LNCaP clone FGC (cell line): ENCODE data around the gene ARID1B.

ENCODE experiments used
- DNase-seq: peaks from one replicate; pipeline ENCODE4 v3.0.0-alpha.2; 2011; ENCODE audit warnings: low read depth
- H3K4me3 ChIP-seq: 2 replicates; pipeline ENCODE4 v1.5.1; 2011; ENCODE audit warnings: mild to moderate bottlenecking, low read depth, low read length, control low read depth
- CTCF ChIP-seq: IDR thresholded peaks from 2 replicates; pipeline ENCODE4 v1.5.1; 2012; ENCODE audit warnings: mild to moderate bottlenecking; ENCODE audit not compliant: control insufficient read depth, insufficient read depth; ENCODE audit errors: extremely low read depth

ARID1B gene

GRCh38 chr6:157148391-157149323, 371.5 kb downstream of the ARID1B start:
- no peak overlapping the region for H3K4me3 ChIP-seq
- no peak for DNase-seq
- no peak for TF ChIP-seq CTCF

GRCh38 chr6:157150076-157150475, 372.9 kb downstream of the ARID1B start:
- H3K4me3 ChIP-seq = no peak overlapping the region
- TF ChIP-seq CTCF = no peak
- no peak for DNase-seq

GRCh38 chr6:157151029-157151428, 373.9 kb downstream of the ARID1B start:
- H3K4me3 ChIP-seq = no peak overlapping the region
- no peak for TF ChIP-seq CTCF
- no peak for DNase-seq

- DNase-seq = no peak
- no peak overlapping the region for H3K4me3 ChIP-seq
- TF ChIP-seq CTCF = no peak
These were observed 374.8 kb downstream of the ARID1B start for GRCh38 chr6:157151989-157152388.

- no peak for DNase-seq
- no peak for TF ChIP-seq CTCF
- H3K4me3 ChIP-seq = no peak overlapping the region
These were observed 375.4 kb downstream of the ARID1B start for GRCh38 chr6:157152556-157152955.

GRCh38 chr6:157155804-157156203, 378.6 kb downstream of the ARID1B start:
- no peak for DNase-seq
- no peak overlapping the region for H3K4me3 ChIP-seq
- no peak for TF ChIP-seq CTCF

- H3K4me3 ChIP-seq = no peak overlapping the region
- DNase-seq = no peak
- no peak for TF ChIP-seq CTCF
These were observed 380.1 kb downstream of the ARID1B start for GRCh38 chr6:157157258-157157657.
